AG10803 (cell line): ENCODE measurements around the gene PACRG.
A peak's percentile ranks its signal among the peaks of the same experiment; 100 is the strongest.

ENCODE experiments used
- DNase-seq: peaks from one replicate; pipeline ENCODE4 v3.0.0; 2010; ENCODE audit warnings: low read depth
- H3K4me3 ChIP-seq: 2 replicates; pipeline ENCODE4 v1.5.1; 2011; ENCODE audit warnings: mild to moderate bottlenecking, low read length, control low read depth
- CTCF ChIP-seq: conservative IDR thresholded peaks from 2 replicates; pipeline ENCODE4 v1.5.1; 2011; ENCODE audit warnings: mild to moderate bottlenecking, low read length, control low read depth, inconsistent platforms

The PACRG gene

GRCh38 chr6:162699961-162700360 lies 27.8 kb upstream of the PACRG start:
- no peak overlapping the region for H3K4me3 ChIP-seq
- no peak for TF ChIP-seq CTCF
- DNase-seq = peak; percentile 26

GRCh38 chr6:162700966-162701365 lies 26.8 kb upstream of the PACRG start:
- TF ChIP-seq CTCF = no peak
- no peak for DNase-seq
- H3K4me3 ChIP-seq = no peak overlapping the region

- no peak overlapping the region for H3K4me3 ChIP-seq
- DNase-seq = no peak
- no peak for TF ChIP-seq CTCF
Measured at GRCh38 chr6:162701551-162701950, 26.2 kb upstream of the PACRG start.

GRCh38 chr6:162702446-162702845 lies 25.3 kb upstream of the PACRG start:
- DNase-seq = no peak
- TF ChIP-seq CTCF = no peak
- H3K4me3 ChIP-seq = no peak overlapping the region

GRCh38 chr6:162704001-162704400 lies 23.8 kb upstream of the PACRG start:
- DNase-seq = no peak
- no peak overlapping the region for H3K4me3 ChIP-seq
- TF ChIP-seq CTCF = no peak

GRCh38 chr6:162705736-162706135 lies 22.0 kb upstream of the PACRG start:
- DNase-seq = no peak
- no peak overlapping the region for H3K4me3 ChIP-seq
- TF ChIP-seq CTCF = no peak

GRCh38 chr6:162706232-162706631 lies 21.5 kb upstream of the PACRG start:
- no peak for DNase-seq
- no peak overlapping the region for H3K4me3 ChIP-seq
- TF ChIP-seq CTCF = no peak
